GM21576 (cell line): ENCODE results near the gene FAM20A.

Source experiments
- ATAC-seq: cut with Tn5 transposase; IDR thresholded peaks from one replicate; pipeline ENCODE4 v1.9.1; 2021; ENCODE audit warnings: mild to moderate bottlenecking, moderate library complexity; ENCODE audit not compliant: unreplicated experiment

FAM20A gene

GRCh38 chr17:68567035-68567434 is 34.1 kb downstream of the FAM20A start:
- no peak for ATAC-seq

- ATAC-seq: no peak
Observed at GRCh38 chr17:68566442-68566738, 34.8 kb downstream of the FAM20A start.

GRCh38 chr17:68565661-68566441 is 35.3 kb downstream of the FAM20A start:
- no peak for ATAC-seq

GRCh38 chr17:68564415-68565111 is 36.6 kb downstream of the FAM20A start:
- no peak for ATAC-seq

GRCh38 chr17:68562736-68563135 is 38.4 kb downstream of the FAM20A start:
- no peak for ATAC-seq

GRCh38 chr17:68560966-68561720 is 40.0 kb downstream of the FAM20A start:
- ATAC-seq: no peak

GRCh38 chr17:68559316-68559715 is 41.9 kb downstream of the FAM20A start:
- ATAC-seq: no peak

GRCh38 chr17:68556551-68556950 is 44.6 kb downstream of the FAM20A start:
- no peak for ATAC-seq

GRCh38 chr17:68544111-68544915 is 56.9 kb downstream of the FAM20A start:
- ATAC-seq: no peak

- no peak for ATAC-seq
Observed at GRCh38 chr17:68542698-68543463, 58.3 kb downstream of the FAM20A start.

- ATAC-seq: no peak
Observed at GRCh38 chr17:68541816-68542215, 59.4 kb downstream of the FAM20A start.

GRCh38 chr17:68540981-68541380 is 60.2 kb downstream of the FAM20A start:
- no peak for ATAC-seq

- ATAC-seq: no peak
Observed at GRCh38 chr17:68539548-68540467, 61.4 kb downstream of the FAM20A start.

- no peak for ATAC-seq
Observed at GRCh38 chr17:68535922-68536321, 65.2 kb downstream of the FAM20A start.

- no peak for ATAC-seq
Observed at GRCh38 chr17:68534695-68535088, 66.5 kb downstream of the FAM20A start.

- no peak for ATAC-seq
Observed at GRCh38 chr17:68533887-68534694, 67.1 kb downstream of the FAM20A start.

GRCh38 chr17:68532826-68533225 is 68.3 kb downstream of the FAM20A start:
- ATAC-seq: no peak

- no peak for ATAC-seq
Observed at GRCh38 chr17:68531252-68531651, 69.9 kb downstream of the FAM20A start.
